HG02870 (cell line): ENCODE data around the gene PTPRT.

Source experiments
- ATAC-seq: cut with Tn5 transposase; IDR thresholded peaks from one replicate; pipeline ENCODE4 v1.9.1; 2021; ENCODE audit warnings: mild to moderate bottlenecking, moderate library complexity; ENCODE audit not compliant: unreplicated experiment

Gene PTPRT

GRCh38 chr20:43189554-43190331, at the start of gene PTPRT:
PTPRT (minus strand) TSS chr20:43189906; CDS start chr20:43189733, 173 bp downstream.
- ATAC-seq: no peak

- no peak for ATAC-seq
These were observed 49.1 kb upstream of the PTPRT start for GRCh38 chr20:43238833-43239232.

- no peak for ATAC-seq
These were observed 48.6 kb upstream of the PTPRT start for GRCh38 chr20:43238266-43238665.

GRCh38 chr20:43237651-43238168, 48.0 kb upstream of the PTPRT start:
- no peak for ATAC-seq

- no peak for ATAC-seq
These were observed 46.3 kb upstream of the PTPRT start for GRCh38 chr20:43235998-43236397.

- ATAC-seq: no peak
These were observed 42.1 kb upstream of the PTPRT start for GRCh38 chr20:43231829-43232228.

GRCh38 chr20:43229696-43230095, 40.0 kb upstream of the PTPRT start:
- ATAC-seq: no peak

- ATAC-seq: no peak
These were observed 30.9 kb upstream of the PTPRT start for GRCh38 chr20:43220612-43221011.

- no peak for ATAC-seq
These were observed 21.2 kb upstream of the PTPRT start for GRCh38 chr20:43210901-43211300.

GRCh38 chr20:43209831-43210230, 20.1 kb upstream of the PTPRT start:
- ATAC-seq: no peak

- ATAC-seq: no peak
These were observed 16.0 kb upstream of the PTPRT start for GRCh38 chr20:43205699-43206098.

GRCh38 chr20:43202100-43202499, 12.4 kb upstream of the PTPRT start:
- ATAC-seq: no peak

GRCh38 chr20:43198607-43199006, 8.9 kb upstream of the PTPRT start:
- no peak for ATAC-seq

GRCh38 chr20:43196243-43196642, 6.5 kb upstream of the PTPRT start:
- no peak for ATAC-seq

- ATAC-seq: no peak
These were observed 4.4 kb upstream of the PTPRT start for GRCh38 chr20:43194137-43194536.

GRCh38 chr20:43193443-43193842, 3.7 kb upstream of the PTPRT start:
- no peak for ATAC-seq

GRCh38 chr20:43191946-43192863, 2.5 kb upstream of the PTPRT start:
- no peak for ATAC-seq

- ATAC-seq: no peak
These were observed 1.4 kb upstream of the PTPRT start for GRCh38 chr20:43191143-43191542.

GRCh38 chr20:43190332-43190953, 737 bp upstream of the PTPRT start:
- no peak for ATAC-seq

GRCh38 chr20:43188861-43189553, 699 bp downstream of the PTPRT start:
- no peak for ATAC-seq

GRCh38 chr20:43188234-43188653, 1.5 kb downstream of the PTPRT start:
- no peak for ATAC-seq
